ENCODE results near the gene CDH23.

The CDH23 gene

DNA sequence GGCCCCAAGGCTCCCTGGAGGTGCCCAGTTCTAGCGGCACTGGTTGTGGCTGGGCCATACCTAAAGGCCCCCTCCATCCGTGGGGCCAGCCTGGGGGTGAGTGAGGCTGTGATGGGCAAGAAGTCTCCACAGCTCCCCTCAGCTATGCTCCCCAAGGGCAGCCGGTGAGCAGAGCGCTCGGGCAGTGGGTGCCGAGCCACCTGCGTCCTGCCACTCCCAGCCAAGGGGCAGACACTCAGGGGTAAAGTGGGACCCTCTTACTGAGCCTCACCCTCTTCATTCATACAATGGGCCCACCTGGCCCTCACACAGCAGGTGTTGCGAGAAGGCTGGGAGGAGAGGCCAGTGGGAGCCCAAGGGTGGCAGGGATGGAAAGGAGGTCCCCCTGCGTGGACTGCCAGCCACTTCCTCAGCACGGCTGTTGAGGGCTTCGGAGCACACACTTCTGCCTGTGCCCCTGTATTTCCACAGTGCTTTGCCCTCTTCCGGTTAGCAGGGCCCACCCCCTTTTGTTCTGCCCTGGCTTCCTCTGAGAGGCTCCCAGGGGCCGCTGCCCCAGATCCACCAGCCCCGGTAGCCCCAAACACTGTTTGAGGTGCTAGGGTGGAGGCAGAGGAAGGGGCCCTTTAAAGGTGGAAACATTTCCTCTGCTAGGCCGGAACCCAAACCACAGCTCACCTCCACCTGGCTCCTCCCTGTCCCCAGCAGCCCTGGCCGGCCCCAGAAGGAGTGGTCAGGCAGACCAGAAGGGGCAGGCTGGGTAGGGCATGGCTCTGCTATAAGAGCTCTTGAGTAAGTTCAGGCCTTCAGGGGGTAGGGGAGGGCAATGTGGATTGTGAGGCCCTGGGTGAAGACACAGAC lies 339.2 kb downstream of the CDH23 start:
- no peak for FAIRE-seq

DNA sequence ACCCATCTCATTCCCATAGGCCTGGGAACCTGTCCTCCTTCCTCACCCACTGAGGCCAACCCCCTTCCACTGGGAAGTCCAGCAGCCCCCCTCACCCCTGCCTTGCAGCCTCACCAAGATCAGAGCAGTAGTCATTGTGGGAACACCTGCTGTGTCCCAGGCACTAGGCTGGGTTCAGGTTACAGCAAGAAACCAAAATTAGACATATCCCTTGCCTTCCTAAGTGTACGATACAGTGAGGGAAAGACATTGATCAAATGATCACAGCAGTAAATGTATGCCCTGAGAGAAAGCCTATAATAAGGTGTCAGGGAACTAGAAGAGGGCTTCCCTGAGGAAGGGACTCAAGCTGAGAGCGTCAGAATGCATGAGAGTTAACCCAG lies 339.8 kb downstream of the CDH23 start:
- no peak for FAIRE-seq

DNA sequence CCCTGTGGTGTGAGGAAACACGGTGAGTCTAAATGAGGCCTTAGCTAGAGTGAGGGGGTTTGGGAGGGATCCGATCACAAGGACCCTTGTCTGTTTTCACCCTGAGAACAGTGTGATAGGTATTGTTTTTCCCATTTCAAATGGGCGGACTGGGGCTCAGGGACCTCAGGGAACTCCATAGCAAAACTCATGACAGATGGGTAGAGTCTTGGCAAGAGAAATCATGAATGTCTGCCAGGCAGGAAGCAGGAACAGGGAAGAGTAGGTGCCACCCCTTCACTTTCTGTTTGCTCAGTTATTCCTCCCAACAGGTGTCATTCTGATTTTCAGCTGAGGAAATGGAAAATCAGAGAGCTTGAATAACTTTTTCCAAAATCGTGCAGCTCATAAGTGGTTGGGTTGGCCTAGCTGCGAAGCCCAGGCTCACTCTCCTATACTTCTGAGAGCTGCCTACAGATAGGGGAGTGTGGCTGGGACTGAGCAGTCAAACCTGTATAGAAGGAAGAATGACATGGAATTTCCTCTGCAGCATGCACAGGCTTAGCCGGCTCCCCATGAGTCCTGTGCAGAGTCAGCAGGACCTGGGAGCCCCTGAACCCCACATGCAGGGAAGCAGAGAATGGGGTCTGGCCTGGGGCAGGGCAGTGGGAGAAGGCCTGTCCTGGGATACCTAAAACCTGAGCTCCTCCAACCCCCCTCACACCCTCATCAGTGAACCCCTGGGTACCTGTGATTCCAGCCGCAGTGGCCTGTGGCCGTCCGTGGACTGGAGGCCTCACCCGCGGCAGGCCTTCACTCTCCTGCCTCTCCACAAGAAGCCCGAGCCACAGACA lies 340.5 kb downstream of the CDH23 start:
- FAIRE-seq = no peak

DNA sequence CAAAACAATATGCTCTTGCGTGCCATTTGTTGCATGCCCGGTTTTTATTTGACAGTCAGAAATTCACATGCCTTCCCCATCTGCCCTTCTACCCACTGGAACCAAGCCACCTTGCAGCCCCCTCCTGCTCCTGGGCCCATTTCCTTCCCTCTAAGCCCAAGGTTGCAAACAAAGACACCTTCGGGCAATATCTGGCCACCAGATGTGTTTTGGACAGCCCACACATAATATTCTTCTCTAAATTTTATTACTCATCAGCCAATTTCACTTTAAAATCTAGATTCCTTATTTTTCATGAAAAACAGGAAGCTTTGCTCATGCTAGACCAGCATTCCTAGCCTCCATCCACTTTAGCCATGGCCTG lies 341.1 kb downstream of the CDH23 start:
- peak; percentile 12 for FAIRE-seq

DNA sequence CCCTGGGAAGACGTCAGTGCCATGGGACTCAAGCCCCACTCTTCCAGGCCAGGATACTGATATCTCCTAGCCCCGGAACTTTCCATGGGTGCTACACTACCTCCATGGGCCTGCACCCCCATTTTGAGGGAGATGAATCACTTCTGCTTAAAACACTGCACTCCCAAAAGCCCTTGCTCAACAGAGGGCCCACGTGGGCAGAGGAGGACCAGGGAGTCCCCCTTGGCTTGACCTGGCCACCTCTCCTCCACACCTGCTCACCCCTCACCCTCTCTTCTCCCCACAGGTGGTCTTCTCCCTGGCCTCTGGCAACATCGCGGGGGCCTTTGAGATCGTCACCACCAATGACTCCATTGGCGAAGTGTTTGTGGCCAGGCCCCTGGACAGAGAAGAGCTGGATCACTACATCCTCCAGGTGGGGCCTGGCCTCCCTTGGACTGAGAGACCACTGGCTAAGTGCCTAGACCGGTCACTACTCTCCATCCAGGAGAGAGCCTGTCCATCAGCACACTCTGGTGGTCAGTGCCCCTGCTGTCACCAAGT lies 342.7 kb downstream of the CDH23 start:
- no peak for FAIRE-seq

DNA sequence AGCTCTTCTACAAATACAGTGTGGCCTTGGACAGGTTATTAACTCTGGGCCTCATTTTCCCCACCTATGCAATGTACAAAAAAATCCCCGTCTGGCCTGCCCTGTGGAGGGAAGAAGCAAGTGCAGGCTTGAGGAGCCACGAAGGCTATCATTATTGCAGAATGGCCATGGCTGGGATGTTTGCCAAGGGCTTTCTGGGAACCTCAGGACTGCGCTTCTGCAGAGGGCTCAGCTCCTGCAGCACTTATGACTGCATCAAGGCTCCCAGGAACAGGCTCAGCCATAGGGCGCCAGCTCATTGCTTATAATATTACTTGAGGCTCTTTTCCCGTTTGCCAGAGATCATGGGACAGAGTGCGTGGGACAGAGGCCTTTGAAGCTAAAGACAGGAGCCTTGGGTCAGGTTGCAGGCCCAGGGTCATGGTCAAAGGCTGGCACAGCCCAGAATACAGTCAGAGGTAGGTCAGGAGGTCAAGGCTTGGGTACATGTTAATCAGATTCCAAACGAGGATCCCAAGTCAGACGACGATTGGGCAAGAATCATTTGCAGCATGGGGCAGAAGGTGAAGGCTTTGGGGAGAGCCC lies 343.4 kb downstream of the CDH23 start:
- no peak for FAIRE-seq

DNA sequence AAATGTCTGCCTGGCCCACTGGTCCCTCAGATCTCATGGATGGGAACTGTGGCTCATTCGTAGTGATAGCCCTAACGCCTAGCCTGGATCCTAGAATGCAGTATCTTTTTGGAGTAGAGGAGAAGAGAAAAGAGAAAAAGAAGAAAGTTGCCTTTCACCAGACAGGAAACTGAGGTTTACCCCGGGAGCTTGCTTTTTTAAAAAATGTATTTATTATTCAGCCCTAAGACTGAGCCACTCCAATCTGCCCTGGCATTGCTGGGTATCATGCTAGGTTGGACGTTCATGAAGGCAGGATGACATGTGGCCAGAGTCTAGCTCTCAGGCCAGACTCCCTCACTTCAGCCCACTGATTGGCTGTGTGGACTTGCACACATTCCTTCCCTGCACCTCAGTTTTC lies 344.3 kb downstream of the CDH23 start:
- no peak for FAIRE-seq

DNA sequence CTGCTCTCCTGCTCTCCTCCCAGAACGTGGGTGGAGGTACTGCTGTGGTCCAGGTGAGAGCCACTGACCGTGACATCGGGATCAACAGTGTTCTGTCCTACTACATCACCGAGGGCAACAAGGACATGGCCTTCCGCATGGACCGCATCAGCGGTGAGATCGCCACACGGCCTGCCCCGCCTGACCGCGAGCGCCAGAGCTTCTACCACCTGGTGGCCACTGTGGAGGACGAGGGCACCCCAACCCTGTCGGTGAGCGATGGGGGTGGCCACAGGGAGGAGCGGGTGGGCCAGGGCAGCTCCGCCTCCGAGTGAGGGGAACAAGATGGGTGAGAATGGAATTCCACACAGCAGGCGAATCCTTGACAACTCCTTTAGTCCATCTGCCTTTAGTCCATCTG lies 345.0 kb downstream of the CDH23 start:
- no peak for FAIRE-seq

DNA sequence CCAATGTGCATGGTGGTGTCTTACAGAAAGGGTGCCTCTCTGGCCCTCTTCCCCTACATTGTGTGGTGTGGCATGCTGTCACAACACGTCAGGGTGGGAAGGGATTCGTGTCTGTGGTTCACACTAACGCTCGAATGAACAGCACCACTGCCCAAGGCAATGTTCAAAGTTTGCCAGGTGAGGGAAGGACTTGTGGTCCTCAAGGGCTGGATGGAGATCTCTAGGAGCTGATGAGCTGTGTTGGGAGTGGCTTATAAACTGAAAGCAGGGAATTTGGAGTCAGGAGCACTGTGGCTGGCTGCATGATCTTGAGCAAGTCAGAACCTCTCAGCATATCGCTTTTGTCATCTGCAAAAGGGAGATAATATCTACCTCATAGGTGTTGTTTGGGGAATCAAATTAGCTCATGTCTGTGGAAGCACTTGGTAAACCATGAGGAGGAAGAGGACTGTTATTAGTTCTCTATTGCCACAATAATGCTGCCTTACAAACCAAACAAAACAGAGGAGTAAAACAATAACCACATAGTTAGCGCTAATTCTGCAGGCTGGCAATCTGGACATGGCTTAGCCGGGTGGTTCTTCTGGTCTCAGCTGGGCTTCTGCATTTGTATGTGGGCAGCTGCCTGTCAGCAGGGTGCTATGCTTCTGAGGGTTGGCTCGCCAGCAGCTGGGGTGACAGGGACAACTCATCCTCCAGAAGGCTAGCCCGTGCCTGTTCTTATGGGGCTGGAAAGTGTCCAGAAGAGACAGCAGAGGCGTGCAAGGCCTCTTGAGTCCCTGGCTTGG lies 345.8 kb downstream of the CDH23 start:
- FAIRE-seq = no peak

DNA sequence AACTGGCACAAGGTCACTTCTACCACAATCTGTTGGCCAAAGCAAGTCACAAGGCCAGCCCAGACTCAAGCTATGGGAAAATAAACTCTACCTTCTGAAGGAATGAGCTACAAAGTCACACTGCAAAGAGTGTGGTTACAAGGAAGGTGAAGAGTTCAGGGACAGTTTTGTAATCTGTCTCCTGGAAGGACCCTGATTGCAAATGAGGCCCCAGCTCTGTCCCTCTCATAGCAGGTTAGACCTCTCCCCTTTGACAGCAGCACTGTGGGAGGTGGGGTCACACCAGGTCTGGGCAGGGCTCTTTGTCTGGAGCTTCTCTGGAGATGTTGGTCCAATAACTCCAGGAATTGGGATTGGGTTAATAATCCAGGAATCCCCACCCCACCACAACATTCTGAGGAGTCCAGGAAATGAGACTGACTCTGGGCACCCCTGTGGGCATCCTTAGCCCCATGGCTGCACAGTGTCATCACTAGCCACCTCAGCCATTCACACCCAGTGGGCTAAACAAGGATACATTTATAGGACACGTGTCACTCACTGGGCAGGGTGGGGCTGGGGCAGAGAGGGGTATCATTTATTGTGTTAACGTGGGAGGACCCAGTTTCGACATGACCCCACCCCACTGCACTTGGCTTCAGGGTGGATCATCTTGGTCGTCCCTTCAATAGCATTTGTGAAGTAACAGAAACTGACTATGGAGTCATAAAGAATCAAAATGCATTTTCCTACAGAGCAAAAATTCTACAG lies 346.5 kb downstream of the CDH23 start:
- no peak for FAIRE-seq

DNA sequence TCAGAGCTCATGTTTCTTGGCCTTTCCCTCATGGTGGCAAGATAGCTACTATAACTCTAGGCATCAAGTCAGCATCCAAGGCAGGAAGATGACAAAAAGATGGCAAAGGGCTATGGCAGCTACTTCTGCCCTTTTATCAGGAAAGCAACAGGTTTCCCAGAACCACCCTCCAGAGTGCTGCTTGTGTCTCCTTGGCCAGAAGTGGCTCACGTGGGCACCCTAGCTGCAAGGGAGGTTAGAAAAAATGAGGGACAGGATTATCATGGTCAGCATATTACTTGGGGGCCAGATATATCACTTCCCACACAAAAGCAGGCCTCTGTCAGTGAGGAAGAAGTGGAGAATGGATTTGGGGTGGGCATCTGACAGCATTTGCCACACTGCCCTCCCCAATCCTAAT lies 347.1 kb downstream of the CDH23 start:
- FAIRE-seq = no peak

DNA sequence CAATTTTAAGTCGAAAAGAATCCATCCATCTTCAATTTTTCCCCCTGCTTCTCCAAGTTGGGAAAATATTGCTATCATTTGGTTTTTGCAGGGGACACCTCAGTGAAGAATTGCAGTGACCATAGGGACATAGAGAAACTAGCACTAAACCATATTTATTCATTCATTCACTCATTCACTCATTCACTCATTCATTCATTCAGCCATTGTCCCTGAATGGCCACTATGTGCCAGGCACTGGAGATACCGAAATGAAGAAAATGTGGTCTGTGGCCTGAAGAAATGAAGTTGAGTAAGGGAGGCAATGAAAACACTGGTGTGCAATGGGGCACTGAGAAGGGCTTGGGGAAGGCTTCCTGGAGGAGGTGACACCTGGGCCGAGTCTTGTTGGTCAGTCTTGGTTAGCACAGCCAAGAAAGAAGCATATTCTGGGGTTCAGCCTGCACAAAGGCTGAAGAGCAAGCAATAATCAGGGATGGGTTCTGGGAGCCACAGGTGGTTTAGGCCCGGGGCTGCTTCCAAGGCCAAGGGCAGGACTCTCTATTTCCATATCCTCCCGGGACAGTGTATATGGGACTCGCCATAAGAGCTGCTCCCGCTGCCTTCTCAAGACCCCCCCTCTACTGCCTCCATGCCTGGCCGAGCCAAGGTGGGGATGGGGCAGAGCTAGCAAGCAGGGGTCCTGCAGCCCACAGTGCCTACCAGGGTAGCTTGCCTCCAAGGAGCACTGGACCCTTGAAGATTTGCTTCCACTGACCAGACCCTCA lies 348.4 kb downstream of the CDH23 start:
- FAIRE-seq = no peak

DNA sequence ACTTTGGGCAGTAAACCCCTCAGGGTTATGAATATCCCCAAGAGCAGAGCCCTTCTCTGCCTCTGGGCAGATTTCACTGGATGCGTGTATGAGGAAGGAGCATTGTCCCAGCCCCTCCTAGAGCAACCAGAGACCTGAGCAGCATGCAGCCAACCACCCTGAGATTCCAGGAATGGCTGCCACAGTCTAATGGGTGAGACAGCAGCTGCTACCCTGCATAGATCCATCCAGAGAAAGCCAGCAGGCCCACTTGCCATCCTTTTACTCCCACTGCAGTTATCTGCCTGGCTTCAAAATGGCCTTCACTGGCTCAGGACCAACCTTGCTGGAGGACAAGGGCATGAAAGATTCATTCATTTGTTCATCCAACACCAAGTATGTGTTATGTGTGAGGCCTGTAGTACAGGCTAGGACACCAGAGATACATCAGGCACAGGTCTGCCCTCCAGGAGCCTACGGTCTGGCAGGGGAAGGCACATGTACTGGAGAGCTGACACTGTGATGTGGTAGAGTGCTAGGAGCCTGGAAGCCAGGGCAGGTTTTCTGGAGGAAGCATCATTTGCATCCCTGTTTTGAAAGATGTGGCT lies 349.0 kb downstream of the CDH23 start:
- FAIRE-seq = no peak

DNA sequence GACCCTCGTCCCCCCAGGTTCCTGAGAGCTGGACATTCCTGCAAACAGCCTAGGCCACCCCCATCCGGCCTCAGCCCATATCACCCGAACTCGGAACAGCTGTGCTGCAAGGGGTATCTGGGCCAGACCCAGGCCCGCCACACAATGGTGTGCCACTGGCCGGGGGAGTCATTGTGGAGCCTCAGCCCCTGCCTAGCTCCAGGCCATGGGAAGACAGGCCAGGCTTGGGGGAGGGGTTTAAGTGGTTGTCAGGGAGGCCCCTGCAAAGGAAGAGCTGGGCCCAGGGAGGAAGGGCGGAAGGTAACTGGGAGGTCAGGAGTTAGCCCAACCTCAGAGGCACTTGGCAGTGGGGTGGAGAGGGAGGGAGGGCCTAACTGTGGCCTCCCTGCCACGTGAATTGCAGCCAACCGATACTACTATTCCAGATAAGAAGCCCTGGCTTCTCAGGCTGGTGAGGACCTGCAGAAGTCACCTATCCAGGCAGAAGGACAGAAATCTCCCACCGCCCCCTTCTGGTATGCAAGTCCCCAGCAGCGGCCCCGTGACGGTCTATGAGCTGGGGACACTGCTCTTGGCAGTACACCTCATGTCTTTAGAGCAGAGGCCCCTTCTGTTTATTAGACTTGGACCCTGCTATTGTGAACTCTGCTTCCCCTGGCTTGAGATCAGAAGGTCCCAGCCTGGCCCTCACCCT lies 349.8 kb downstream of the CDH23 start:
- FAIRE-seq = no peak

DNA sequence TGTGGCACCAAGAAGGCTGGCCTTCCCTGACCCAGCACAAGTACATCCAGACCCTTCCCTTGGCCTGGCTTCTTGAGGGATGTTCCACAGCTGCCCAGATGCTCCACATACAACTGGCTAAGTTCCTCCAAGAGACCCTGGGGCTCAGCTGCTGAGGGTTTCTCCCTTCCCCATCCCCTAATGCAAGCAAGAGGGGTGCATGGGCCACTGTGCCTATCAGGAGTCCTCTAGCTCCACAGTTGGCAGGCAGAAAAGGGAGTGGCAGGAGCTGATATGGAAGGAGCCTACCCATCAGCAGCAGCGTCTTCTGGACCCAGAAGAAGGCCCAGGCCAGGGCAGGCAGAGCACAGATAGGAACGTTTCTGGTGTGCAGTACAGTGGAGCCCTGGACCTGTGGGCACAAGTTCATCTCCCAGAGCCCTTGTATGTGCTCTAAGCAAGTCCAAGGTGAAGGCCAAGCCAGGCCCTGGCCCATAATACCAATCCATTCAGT lies 350.4 kb downstream of the CDH23 start:
- FAIRE-seq = no peak

DNA sequence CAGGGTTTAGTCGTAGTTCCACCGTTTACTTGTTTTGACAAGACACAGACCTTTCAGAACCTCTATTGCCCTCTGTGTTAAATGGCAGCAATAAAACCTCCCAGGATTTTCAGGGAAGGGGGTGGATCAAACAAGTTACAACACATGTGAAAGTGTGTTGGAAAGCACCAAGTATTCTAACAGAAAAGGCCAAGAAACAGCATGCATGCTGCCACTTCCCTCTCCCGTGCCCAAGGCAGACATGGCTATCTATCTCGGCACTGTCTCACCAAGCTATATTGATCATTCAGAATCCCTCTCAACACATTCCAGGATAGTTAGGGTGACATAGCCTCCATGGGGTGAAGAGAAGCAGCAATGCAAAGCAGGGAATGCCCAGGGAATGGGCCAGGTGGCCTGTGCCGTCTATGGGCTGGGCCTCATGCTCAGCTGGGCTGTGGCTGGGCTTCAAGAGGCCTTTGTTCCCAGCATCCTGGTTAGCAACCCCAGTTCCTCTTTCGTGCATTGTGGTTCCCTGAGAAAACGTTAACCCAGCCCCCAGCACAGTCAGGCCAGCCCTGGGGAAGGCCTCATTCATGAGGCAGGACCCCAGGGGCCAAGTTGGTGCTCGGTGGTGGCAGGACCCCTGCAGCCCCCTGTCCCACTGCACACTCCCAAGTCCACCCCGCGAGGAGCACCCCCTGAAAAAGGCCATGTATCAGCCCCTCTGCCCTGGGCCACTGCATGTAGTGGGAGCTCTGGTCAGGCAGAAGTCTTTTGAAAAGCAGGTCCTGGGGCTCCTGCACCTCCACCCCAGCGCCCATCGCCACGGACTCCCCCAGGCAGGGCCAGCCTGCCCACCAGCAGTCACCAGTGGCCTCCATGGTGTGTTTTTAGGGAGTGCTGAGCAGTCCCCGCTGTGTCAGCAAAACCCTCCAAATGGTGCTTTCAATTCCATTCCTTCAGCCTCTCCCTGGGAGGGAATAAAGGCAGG lies 351.1 kb downstream of the CDH23 start:
- no peak for FAIRE-seq

DNA sequence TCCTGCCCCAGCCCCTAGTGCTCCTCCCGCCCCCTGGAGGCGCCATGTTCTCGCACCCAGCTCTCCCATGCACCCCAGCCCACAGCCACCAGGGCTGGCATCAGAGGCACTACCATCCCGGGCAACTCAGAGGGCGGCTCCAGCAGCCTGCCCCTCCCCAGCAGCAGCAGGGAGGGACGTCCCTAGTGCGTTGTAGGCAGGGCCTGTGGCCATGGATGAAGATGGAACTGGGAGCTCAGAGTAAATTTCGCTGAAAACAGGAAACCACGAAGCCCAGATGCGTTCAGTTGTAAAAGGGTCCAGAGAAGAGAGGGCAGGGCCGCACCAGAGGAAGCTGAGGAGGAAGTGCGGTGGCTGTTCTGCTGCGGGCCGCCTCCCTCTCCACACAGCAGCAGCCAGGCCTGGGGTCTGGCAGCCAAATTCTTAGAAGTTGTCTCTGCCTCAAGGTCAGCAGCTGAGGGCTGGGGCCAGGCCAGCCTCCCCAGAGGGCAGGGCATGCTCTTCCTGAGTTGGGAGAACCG lies 352.0 kb downstream of the CDH23 start:
- no peak for FAIRE-seq

DNA sequence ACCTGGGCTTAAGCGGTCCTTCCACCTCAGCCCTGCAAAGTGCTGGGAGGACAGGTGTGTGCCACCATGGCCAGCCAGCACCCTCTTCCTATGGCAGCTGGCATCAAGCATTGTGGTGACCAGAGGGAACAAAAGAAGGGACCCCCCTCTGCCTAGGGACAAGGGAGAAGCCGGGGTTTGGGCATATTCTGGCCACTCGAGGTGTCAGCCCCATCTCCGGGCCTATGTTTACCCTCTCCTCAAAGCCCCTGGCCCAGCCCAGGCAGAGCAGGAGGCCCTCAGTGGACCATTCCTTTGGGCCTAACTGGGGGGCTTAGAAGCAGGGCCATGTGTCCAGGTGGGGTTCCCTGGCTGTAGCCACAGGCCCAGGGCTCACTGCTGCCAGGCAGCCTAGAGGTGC lies 352.7 kb downstream of the CDH23 start:
- FAIRE-seq = no peak
